GM21529 (cell line): Measurements from ENCODE around the gene CD226.

Source experiments
- ATAC-seq: cut with Tn5 transposase; IDR thresholded peaks from one replicate; pipeline ENCODE4 v1.9.1; 2021; ENCODE audit not compliant: unreplicated experiment

CD226 gene

GRCh38 chr18:69820538-69820937 is 127.1 kb downstream of the CD226 start:
- ATAC-seq: no peak

DNA sequence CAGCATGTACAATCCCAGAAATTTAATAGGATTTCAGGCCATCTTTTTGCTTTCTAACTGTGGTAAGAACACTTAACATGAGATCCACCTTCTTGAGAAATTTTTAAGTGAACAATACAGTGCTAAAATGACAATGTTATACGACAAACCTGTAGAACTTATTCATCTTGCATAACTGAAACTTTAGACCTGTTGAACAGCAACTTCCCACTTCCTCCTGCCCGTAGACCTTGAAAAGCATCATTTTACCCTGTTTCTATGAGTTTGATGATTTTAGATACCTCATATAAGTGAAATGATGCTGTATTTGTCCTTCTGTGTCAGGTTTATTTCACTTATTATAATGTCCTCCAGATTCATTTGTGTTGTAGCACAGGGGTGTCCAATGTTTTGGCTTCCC is 128.2 kb downstream of the CD226 start:
- ATAC-seq: no peak

- ATAC-seq: no peak
Observed at GRCh38 chr18:69817335-69817940, 130.2 kb downstream of the CD226 start.

DNA sequence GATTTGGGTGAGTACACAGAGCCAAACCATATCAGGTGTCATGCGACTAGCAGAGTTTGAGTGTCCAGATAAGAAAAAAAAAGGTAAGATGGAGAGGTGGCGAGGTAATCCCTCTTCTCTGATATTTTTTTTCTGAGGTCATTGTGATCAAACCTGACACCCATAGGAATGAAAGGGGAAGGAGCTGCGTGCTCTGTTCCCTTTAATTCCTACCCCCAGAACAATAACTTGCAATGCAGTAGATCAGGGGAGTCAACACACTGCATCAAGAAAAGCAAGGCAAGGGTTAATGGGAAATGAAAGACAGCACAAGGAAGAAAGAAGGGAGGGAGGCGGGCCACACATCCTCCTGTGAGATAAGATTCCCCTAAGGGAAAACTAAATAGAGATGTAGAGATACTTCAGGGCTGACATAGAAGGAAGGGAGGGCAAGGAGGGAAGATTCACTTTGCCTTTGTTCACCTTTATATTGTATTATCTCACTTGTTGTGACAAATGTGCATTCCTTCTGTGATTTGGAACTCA is 132.8 kb downstream of the CD226 start:
- no peak for ATAC-seq

DNA sequence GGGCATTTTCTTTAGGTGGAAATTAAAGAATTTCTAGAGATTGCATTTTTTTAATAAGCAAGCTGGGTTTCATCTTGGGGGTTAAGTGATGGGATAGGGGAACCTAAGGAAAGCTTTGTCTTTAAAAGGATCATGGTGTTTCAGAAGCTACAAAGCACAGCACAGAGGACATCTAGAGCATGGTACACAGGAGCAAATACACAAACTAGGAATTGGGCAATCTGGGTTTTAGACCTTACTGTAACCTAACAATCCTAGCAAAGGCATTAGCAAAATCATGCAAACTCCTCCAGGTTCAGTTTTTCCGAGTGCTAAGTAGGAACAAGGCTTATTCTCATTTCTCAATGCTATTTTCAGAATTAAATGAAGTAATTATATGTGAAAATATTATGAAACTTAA is 134.1 kb downstream of the CD226 start:
- ATAC-seq: no peak

DNA sequence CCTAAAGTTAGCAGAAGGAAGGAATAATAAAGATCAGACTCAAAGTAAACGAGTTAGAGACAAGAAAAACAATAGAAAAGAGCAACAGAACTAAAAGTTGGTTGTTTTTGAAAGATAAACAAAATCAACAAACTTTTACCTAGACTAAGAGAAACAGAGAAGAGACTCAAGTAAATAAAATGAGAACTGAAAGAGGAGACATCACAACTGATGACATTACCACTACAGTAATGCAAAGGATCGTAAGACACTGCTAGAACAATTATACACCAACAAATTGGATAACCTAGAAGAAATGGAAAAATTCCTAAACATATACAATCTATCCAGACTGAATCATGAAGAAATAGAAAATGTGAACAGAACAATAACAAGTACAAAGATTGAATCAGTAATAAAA is 139.3 kb downstream of the CD226 start:
- ATAC-seq: no peak

DNA sequence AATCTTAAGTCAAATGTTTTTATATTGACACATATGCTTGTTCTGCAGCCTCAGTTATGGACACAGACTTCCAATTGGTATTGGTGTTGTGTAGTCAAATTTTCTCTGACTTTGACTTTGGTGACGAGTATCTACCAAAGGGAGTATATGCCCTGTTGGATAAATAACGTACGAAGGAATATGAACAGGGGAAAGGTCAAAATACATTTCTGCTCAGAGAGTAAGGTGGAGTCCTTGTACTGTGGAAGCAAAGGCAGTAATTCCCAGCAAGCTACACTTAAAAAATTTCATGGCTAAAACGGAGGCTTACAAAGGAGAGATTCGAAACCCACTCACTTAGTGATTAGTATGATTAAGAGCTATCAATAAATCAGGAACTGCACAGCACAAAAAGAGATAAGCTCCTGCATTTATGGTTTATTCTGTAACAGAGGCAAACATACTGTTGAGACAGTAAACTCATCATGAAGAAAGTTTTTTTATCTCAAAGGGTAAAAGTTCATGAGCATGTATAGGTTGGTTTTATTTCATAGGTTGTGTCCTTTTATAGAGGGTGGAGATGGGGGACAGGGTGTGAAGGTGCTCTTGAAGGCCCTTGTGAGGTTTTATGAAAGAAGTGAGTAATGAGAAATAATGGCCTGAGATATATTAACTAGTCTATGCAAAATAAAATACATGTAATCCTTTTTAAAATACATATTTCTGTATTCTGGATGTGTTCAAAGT is 142.7 kb downstream of the CD226 start:
- ATAC-seq: no peak
